OCI-LY7 (cell line): ENCODE measurements around the gene SLIT3.

Experiments used
- CTCF ChIP-seq: fragments of 200-600 bp; sonication (generic); conservative IDR thresholded peaks from 2 replicates; pipeline ENCODE4 v1.5.1; 2014; ENCODE audit warnings: mild to moderate bottlenecking, antibody characterized with exemption, low read length, moderate library complexity, mixed read lengths
- EZH2phosphoT487 ChIP-seq: fragments of 200-600 bp; sonication (generic); IDR thresholded peaks from 2 replicates; pipeline ENCODE4 v1.6.1; 2018; ENCODE audit warnings: low read depth, borderline replicate concordance, mild to moderate bottlenecking, mixed run types, antibody characterized with exemption, low read length, moderate library complexity, mixed read lengths

- TF ChIP-seq CTCF = no peak
- no peak for TF ChIP-seq EZH2phosphoT487
These were observed 453.3 kb downstream of the SLIT3 start for GRCh38 chr5:168847511-168848073.
